ENCODE data around the gene VWA5B1. TPM values are rescaled to one million over a fixed set of nuclear protein-coding genes. Genes with fewer than 3 reads are reported as not detected.

VWA5B1 gene
- total RNA-seq, 1 donor from 2014 or later: not detected

DNA sequence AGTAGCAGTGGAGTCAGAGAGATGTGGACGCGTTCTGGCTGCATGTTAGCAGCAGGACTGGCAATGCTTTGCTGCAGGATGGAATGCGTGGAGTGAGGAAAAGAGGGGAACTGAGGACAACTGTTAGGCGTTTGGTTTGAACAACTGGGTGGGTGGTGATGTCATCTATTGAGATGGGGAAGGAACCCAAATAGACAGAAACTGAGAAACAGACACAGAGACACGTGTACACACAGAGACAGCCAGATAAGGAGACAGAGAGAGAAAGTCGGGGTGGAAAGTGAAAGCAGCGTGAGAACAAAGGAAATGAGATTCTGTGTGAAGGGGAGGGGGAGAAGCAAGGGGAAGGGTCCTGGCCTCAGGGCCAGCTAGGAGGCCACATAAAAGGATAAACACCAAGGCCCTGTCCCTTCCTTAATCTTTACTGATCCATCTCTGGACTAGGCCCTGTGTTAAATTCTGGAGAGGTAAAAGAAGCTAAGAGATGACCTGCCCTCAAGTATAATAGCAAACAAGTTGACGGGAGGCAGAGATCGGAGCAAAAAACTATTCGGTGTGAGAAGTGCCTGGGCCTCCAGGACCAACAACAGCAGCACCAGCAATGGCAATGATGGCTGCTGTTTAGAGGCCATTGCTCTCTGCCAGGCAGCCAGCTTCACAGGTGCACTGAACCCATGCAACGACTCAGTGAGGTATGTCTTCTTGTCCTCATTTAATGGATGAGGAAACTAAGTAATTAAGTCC, 31.6 kb downstream of the VWA5B1 start:
- intact Hi-C loops (cut with micrococcal nuclease): no loop called here

DNA sequence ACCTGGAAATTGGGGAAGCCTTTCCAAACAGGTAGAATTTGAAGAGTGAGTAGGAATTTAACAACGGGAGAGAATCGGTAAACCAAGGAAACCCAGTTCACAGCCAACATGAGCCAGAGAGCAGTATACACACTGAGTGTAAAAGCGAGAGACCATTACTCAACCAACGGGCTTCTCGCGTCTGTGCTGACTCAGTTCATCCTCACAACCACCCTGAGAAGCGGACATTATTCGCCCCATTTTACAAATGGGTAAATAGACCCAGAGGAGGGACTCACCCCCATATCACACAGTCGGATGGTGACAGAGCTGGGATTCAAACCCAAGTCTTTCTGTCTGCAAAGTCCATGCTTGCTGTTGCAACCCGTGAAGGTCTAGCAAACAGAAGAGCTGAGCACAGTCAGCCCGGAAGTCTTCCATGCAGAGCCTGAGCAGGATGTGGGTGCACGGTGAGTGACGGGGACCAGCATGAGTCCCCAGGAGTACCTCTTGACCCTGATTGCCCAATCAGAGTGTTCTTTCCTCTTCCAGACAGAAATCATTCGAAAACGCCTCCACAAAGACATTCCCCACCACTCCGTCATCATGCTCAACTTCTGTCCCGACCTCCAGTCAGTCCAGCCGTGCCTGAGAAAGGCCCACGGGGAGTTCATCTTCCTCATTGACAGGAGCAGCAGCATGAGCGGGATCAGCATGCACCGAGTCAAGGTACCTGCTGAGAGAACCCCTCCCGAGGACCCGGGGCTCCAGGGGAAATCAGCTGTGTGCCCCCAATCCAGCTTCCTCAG, 32.3 kb downstream of the VWA5B1 start:
- intact Hi-C loops (cut with micrococcal nuclease): no loop called here

DNA sequence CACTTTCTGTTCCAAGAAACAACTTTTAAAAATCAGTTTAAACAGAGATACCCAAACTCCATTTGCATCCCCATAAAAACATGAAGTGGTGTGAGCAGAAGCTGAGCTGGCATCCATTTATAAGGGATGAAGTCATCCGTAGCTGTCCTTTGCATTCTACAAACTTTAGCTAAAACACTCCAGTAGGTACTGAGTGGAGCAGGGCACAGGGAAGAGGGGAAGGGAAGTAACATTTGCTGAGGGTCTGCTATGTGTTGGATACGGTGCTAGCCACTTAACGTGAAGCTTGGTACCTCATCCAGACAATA, 32.9 kb downstream of the VWA5B1 start:
- intact Hi-C loops (cut with micrococcal nuclease): no loop called here

GRCh38 chr1:20324704-20325406, 34.2 kb downstream of the VWA5B1 start:
- intact Hi-C loops (cut with micrococcal nuclease): no loop called here

GRCh38 chr1:20325407-20325843, 34.8 kb downstream of the VWA5B1 start:
- intact Hi-C loops (cut with micrococcal nuclease): no loop called here

- intact Hi-C loops (cut with micrococcal nuclease): no loop called here
Measured at GRCh38 chr1:20325844-20326420, 35.3 kb downstream of the VWA5B1 start.

GRCh38 chr1:20327467-20327866, 36.8 kb downstream of the VWA5B1 start:
- intact Hi-C loops (cut with micrococcal nuclease): no loop called here

GRCh38 chr1:20328201-20328600, 37.5 kb downstream of the VWA5B1 start:
- intact Hi-C loops (cut with micrococcal nuclease): no loop called here

- intact Hi-C loops (cut with micrococcal nuclease): no loop called here
Measured at GRCh38 chr1:20329793-20330542, 39.3 kb downstream of the VWA5B1 start.

DNA sequence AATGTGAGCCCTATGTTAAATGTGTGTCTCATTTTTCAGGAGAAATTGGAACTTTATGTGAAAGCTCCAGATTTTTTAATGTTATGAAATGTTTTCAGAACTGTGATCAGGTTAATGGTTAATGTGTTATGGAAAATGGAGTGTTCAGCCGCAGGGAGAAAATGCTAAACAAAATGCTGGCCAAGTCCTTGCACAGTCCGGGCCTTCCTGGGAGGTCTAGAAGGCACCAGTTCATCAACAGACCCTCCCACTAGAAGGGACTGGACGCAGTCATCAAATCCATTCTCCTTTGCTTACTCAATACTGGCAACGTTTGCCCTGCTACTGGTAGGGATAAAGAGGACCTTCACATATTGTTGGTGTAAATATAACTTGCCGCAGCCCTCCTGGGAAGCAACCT, 43.4 kb downstream of the VWA5B1 start:
- intact Hi-C loops (cut with micrococcal nuclease): no loop called here

DNA sequence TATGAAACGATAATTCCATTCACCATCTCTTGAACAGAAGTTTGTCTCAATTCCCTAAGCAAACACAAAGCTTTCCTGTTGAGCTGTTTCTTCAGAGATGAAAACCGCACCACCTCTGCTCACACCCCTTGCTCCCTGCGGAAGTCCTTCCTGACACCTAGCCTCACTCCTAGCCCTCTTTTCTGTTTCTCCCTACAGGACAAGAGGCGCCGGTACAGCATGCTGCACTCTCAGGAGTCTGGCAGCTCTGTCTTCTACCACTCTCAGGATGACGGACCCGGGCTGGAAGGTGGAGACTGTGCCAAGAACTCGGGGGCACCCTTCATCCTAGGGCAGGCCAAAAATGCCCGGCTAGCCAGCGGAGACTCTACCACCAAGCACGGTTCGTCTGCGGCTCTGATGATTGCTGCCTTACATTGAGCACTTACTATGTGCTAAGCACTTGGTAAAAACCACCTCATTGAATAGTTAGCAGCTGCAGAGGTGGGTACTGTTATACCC, 45.5 kb downstream of the VWA5B1 start:
- intact Hi-C loops (cut with micrococcal nuclease): no loop called here

DNA sequence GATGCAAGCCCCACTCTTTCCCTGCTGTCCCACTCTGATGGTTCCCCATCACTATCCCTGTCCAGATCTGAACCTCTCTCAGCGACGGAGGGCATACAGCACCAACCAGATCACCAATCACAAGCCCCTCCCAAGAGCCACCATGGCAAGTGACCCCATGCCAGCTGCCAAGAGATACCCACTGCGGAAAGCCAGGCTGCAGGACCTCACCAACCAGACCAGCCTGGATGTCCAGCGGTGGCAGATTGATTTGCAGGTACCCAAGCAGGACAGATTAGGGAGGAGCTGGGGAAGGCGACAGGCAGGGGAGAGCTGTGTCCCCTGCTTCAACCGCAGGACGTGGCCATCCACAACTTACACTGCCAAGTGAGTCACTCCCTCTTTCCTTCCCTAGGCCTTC, 46.9 kb downstream of the VWA5B1 start:
- intact Hi-C loops (cut with micrococcal nuclease): no loop called here

GRCh38 chr1:20339811-20340457, 49.3 kb downstream of the VWA5B1 start:
- intact Hi-C loops (cut with micrococcal nuclease): no loop called here

DNA sequence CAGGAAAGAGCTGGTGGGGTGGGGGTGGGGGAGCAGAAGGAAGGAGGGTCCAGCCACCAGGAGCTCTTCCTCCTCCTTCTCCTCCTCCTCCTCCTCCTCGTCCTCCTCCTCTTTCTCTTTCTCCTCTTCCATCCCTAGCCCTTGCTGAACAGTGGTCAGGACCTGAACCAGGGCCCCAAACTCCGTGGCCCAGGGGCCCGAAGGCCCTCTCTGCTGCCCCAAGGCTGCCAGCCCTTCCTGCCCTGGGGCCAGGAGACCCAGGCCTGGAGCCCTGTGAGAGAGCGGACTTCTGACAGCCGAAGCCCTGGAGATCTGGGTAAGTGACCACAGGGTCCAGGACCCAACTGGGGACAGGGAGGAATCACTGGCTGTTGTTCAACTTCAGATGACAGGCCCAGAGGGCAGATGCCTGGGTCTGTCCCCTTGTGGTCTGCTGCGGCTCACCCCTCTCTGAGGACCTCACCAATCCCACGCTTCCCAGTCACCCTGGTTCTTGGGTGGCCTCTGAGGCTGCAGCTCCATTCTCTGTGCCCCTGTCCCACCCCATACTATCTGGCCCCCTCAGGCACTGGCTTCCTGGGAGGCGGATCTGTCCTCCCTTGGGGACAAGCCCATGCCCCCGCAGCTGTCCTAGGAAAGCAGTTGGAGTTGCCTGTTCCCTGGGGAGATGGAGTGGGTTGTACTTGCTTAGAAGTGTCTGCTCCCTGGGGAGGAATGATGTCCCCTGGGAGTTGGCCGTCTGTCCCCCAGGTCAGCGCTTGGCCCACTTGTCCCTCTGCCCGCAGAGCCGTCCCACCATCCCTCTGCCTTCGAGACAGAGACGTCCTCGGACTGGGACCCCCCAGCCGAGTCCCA, 51.8 kb downstream of the VWA5B1 start:
- intact Hi-C loops (cut with micrococcal nuclease): no loop called here

GRCh38 chr1:20343149-20343937, 52.7 kb downstream of the VWA5B1 start:
- intact Hi-C loops (cut with micrococcal nuclease): no loop called here

- intact Hi-C loops (cut with micrococcal nuclease): no loop called here
Measured at GRCh38 chr1:20343938-20344302, 53.2 kb downstream of the VWA5B1 start.

GRCh38 chr1:20344738-20345137, 54.1 kb downstream of the VWA5B1 start:
- intact Hi-C loops (cut with micrococcal nuclease): no loop called here

- intact Hi-C loops (cut with micrococcal nuclease): no loop called here
Measured at GRCh38 chr1:20345419-20345818, 54.7 kb downstream of the VWA5B1 start.

DNA sequence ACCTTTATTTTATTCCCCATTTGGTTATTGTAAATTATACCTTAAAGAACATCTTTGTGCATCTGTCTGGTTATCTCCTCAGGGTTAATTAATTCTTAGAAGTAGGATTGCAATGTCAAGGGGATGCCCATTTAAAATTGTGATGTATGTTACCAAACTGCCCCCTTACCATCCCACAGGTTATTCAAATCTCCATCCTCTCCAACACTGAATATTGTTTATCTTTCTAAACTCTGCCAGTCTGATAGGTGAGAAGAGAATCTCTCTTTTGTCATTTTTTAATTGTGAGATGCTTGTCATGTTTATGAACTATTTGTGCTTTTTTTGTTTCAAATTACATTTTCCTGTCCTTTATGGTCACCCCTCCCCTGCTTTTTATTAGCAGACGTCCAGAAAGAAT, 55.8 kb downstream of the VWA5B1 start:
- intact Hi-C loops (cut with micrococcal nuclease): no loop called here

All from T-helper 2 cell treated with Interferon-gamma antibody and Interleukin-4, amounts not matched to agents 100 ng/mL and 5 ng/mL, for 36 hours (primary cell).